Measurements from ENCODE around the gene MYF6. TPM values are rescaled to one million over a fixed set of nuclear protein-coding genes. Genes with fewer than 3 reads are reported as not detected.

Gene MYF6
- total RNA-seq, 1 donor from 2014 or later, result not detected

- H3K4me3 ChIP-seq, result no peak overlapping the region
- no peaks in the 10 kb centered on the region for H3K9me3 ChIP-seq
- H3K4me1 ChIP-seq, result no peaks in the 10 kb centered on the region
- intact Hi-C loops (cut with DNase I), result no loop called here
- no peaks in the 10 kb centered on the region for H3K27me3 ChIP-seq
- H3K27ac ChIP-seq, result no peak overlapping the region
- H3K36me3 ChIP-seq, result no peaks in the 10 kb centered on the region
- TF ChIP-seq CTCF (IDR thresholded peaks at IDR 0.05), result no peak
- no peak for DNase-seq (ENCODE audit: low spot score in 2 of 2)
Observed at GRCh38 chr12:80747800-80748199, 40.4 kb downstream of the MYF6 start.

GRCh38 chr12:80749456-80749855, 42.0 kb downstream of the MYF6 start:
- H3K27ac ChIP-seq, result no peak overlapping the region
- no peaks in the 10 kb centered on the region for H3K9me3 ChIP-seq
- intact Hi-C loops (cut with DNase I), result no loop called here
- no peaks in the 10 kb centered on the region for H3K36me3 ChIP-seq
- TF ChIP-seq CTCF (IDR thresholded peaks at IDR 0.05), result no peak
- no peak for DNase-seq (ENCODE audit: low spot score in 2 of 2)
- no peaks in the 10 kb centered on the region for H3K4me1 ChIP-seq
- no peak overlapping the region for H3K4me3 ChIP-seq
- H3K27me3 ChIP-seq, result no peaks in the 10 kb centered on the region

GRCh38 chr12:80752464-80752863, 45.0 kb downstream of the MYF6 start:
- Histone ChIP-seq H3K36me3 (no peaks in the 10 kb centered on the region), H3K27me3 (no peaks in the 10 kb centered on the region), H3K9me3 (no peaks in the 10 kb centered on the region), H3K4me3 (no peak overlapping the region), H3K27ac (no peak overlapping the region), H3K4me1 (no peaks in the 10 kb centered on the region)
- intact Hi-C loops (cut with DNase I), result no loop called here
- no peak for TF ChIP-seq CTCF (IDR thresholded peaks at IDR 0.05)
- no peak for DNase-seq (ENCODE audit: low spot score in 2 of 2)

GRCh38 chr12:80754274-80754673, 46.8 kb downstream of the MYF6 start:
- Histone ChIP-seq H3K27me3 (no peaks in the 10 kb centered on the region), H3K4me3 (no peak overlapping the region), H3K9me3 (no peaks in the 10 kb centered on the region), H3K4me1 (no peaks in the 10 kb centered on the region), H3K27ac (no peak overlapping the region), H3K36me3 (no peaks in the 10 kb centered on the region)
- no peak for TF ChIP-seq CTCF (IDR thresholded peaks at IDR 0.05)
- no peak for DNase-seq (ENCODE audit: low spot score in 2 of 2)
- intact Hi-C loops (cut with DNase I), result no loop called here

- H3K4me1 ChIP-seq, result no peaks in the 10 kb centered on the region
- intact Hi-C loops (cut with DNase I), result no loop called here
- no peak for TF ChIP-seq CTCF (IDR thresholded peaks at IDR 0.05)
- H3K27ac ChIP-seq, result no peak overlapping the region
- H3K36me3 ChIP-seq, result no peaks in the 10 kb centered on the region
- no peaks in the 10 kb centered on the region for H3K27me3 ChIP-seq
- H3K9me3 ChIP-seq, result no peaks in the 10 kb centered on the region
- H3K4me3 ChIP-seq, result no peak overlapping the region
- DNase-seq (ENCODE audit: low spot score in 2 of 2), result no peak
Observed at GRCh38 chr12:80756875-80757274, 49.4 kb downstream of the MYF6 start.

Other genes starting within 250 kb of the MYF6 start
- gene MYF5, start 9.3 kb downstream of the MYF6 start, total RNA-seq, result not detected
- 4.6 TPM for gene LIN7A, start 230.3 kb downstream of the MYF6 start, total RNA-seq

Measured in ascending aorta (tissue), 2 donors.